GM19372 (cell line): ENCODE results near the gene COL5A2.

Experiments
- ATAC-seq: cut with Tn5 transposase; IDR thresholded peaks from one replicate; pipeline ENCODE4 v1.9.1; 2021; ENCODE audit warnings: mild to moderate bottlenecking, low read depth, moderate library complexity; ENCODE audit not compliant: unreplicated experiment

Gene COL5A2

DNA sequence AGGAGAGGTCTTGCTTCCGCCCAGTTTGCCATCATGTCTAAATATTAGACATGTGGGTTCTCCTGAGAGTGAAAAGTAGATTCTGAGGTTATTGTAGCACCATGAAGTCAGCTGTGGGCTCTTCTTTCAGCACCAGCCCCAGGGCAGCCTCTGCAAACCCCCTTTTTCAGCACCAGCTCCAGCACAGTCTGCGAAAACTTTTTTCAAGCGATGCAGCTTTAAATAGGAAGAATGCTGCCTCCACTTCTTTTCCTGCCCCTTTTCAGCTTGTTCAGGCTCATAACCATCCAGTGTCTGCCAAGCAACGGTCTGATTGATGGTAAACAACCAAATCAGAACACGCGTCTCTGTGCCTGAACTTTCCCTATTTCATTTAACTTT lies at the start of gene COL5A2:
Gene COL5A2, minus strand, starts transcription at position 192 of the 381 bp plus-strand sequence. Its CDS starts 157 bp downstream, at position 35.
- ATAC-seq = no peak

DNA sequence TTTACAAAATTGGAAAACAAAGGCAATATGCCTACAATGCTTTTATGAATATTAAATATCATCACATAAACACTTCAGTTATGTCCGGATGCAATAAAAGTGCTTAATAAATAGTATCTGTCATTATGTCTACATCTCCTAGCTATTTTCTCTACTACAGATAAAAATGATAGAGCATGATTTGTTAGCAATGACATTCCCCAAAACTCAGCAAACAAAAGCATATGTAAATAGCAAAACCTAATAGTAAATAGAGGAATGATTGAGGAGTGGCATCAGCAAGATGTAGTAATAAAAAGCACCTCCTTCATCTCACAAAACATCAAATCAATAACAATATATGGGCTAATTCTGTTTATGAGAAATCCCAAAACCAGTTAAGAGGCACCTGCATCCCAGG lies 46.5 kb upstream of the COL5A2 start:
- no peak for ATAC-seq

DNA sequence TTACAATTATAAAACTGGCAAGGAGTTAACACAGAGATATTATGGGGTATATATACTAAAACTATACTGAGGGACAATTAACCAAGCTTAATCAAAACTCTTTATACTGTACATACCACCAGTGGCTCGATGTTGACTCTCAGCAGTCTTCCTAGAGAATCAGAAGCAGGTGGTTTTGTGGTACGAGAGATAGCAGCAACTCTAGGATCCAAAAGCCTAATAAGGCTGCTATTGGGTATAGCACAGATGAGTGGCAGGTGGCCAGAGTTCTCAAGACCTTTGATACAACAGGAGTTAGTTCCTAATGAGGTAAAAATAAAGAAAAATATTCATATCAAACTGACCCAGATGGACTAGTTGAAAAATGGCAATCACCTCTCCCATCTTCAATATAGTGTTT lies 45.5 kb upstream of the COL5A2 start:
- no peak for ATAC-seq

DNA sequence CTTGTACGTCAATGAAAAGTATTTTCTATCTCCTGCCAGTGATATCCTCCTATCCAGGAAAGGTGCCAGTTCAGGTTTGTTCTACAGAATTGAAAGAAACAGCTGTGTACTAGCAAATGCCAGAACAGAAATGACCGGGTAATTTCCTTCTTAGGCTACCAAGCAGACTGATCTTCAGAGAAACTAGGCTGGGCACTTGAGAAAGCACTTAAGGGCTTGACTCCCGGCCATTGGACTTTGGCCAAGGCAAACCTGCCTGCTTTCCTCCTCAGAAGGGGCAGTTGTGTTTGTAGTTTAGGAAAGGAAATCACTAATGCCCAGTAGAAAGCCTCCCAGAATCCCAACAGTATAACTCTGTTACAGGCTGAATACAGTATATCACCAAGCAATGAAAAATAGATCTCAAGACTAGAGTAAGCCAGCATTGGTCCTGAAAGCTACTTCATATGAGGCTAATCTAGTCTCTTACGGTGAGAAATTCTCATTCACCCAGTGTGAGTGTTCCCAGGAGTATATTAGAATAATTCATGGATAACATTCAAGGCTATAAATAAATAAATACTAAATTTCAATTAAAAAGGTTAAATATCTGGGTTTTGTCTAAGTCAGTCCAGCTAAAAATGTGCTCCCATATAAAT lies 43.0 kb upstream of the COL5A2 start:
- ATAC-seq = no peak

DNA sequence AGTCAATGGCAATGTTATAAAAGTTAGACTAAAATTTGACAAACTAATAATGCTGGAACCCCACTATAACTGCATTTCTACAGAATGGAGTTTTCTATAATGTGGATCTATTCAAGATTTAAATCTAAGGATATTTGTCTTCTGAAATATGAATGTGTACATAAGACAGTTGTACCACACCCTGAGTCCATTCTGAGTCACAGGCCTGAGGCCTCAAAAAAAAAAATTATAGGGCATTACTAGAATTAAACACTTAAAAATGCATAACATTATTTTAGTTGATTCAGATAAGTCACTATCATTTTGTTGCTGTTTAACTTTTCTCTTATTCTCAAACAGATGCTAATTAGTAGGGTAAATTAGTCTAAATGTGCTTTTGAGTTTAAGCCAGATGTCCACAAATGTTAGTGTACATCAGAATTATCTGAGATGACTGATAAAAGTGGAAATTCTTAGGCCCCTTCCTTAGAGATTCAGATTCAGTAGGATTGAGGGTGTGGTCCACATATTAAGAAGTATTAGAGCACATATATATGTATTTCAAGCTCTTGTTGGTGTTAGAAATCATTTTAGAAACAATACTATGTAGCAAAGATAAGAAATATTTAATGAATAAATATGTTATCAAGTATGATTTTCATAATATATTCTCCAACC lies 42.4 kb upstream of the COL5A2 start:
- ATAC-seq = no peak

DNA sequence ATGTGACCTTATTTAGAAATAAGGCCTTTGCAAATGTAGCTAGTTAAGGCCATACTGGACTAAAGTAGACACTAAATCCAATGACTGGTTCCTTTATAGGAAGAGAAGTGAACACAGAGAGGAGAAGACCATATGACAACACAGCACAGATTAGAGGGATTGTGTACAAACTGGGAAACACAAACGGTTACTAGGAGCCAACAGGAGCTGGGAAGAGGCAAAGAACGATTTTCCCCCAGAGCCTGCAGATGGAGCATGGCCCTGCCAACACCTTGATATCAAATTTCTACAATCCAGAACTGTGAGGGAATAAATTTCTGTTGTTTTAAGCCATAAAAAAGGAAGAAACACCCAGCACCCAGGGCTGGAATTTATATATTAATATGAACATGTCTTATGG lies 38.7 kb upstream of the COL5A2 start:
- no peak for ATAC-seq

DNA sequence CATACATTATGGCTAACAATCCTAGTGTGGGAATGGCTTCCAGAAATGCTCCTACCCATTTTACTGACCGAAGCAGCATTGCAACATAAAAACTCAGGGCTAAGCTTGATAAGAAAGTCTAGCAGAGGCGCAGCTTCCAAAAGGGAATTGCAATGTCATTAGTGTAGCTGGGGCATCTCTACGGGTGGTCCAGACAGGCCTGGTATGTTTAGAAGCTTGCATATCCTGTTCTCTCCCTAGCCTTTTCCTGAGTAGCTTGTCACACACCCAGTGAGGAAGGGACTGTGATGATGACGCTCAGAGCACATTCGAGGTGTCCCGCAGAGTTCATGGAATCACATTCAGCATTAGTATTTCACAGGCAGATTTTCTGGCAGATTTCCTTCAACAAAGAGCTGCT lies 38.0 kb upstream of the COL5A2 start:
- ATAC-seq = no peak

DNA sequence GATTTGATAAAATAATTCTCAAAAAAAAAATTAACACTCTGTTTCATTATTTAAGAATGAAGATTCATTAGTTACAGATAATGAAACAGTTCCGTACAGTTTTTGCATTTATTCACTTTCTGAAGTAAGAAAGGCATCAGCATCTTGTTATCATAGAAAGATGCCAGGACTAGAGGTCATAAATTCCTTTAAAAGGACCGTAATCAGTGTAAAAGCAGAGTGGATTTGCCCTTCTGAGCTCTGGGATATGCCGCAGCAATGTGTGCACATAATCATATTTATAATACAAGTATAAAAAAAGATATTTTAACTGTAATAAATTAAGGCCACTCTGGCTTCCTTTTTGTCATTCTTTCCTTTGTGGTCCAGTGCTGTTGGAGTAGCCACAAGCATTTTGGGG lies 37.5 kb upstream of the COL5A2 start:
- ATAC-seq = no peak

DNA sequence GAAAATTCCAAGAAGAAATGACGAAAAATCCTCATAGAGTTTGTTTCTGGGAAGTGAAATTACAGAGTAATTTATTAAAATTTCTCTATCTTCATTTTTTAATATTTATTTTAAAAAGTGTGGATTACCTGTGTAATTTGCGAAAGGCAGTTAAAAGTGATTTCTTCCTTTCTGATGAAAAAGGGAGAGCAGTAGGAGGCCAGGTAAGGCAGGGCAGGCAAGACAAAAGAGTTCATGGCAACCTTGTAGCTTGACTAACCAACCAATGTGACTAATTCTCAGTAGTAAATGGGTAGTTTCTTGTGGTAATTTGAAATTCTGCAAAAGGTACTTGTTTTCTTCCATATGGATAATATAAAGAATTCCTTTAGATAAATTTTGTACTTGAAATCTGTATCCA lies 34.9 kb upstream of the COL5A2 start:
- no peak for ATAC-seq

DNA sequence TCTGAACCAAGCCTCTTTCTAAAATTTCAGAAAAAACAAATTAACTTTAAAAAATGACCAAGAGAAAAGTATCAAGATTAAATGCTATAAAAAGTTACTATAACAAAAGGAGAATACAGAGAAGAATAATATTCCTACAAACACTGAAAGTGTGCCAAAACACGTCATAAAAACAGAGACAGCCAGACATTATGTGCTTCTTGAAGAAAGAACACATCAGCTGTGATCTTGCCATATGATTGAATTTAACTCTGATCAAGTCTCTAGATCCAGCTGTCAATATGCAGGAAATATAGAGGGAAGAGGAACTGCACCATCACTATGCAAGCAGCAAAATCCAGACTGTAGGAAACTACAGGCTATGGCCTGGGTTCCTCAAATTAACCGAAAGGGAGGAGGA lies 33.7 kb upstream of the COL5A2 start:
- ATAC-seq = no peak

DNA sequence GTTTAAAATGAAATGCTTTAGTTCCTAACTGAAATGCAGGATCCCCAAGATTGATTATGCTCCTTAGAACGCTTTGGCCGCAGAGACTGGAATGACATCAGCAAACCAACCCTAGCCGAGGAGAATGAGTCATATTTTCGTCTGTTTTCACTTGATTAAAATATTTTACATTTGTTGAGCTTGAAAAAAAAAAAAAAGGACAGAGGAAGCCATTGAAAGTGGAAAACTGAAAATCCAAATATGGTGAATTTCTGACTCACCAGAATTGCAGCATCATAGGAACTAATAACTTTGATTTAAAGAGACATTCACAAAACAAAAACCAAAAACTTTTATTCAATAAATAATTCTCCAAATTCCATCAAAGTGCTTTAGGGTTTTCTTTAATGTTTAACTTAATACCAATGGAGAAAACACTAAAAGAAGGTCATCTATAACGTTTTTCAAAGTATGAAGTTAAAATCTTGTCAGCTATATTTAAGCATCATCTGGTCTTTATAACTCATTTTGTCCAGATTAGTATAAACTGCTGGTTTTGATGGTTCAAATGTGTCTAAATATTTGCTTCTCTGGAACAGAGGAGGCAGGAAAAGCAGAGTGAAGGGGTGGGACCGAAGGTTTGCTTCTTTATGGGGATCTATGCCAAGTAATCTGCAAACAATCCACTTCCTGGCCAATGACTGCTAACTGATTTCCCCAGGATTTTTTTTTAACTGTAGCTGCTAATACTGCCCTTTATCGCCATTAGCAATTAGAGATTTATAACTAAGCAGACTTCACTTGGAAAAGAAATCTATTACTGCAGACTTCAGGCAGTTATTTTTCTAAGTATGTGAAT lies 30.9 kb upstream of the COL5A2 start:
- ATAC-seq = no peak

DNA sequence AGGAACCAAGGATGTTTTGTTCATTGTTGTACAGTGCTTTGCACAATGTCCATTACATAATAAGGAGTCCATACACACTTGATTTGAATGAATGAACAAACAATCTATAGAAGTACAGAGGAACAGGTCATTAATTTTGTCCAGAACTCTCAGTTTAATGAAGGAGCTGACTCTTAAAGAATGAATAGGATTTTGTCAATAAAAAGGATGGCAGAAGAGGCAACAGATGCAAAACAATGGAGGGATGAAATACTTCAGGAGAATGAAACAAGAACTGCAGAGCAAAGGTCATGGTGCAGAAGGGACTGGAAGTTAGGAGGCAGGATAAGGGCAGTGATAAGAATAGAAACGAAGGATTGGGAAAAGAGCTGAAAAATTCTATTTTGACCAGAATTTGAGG lies 28.7 kb upstream of the COL5A2 start:
- ATAC-seq = no peak

DNA sequence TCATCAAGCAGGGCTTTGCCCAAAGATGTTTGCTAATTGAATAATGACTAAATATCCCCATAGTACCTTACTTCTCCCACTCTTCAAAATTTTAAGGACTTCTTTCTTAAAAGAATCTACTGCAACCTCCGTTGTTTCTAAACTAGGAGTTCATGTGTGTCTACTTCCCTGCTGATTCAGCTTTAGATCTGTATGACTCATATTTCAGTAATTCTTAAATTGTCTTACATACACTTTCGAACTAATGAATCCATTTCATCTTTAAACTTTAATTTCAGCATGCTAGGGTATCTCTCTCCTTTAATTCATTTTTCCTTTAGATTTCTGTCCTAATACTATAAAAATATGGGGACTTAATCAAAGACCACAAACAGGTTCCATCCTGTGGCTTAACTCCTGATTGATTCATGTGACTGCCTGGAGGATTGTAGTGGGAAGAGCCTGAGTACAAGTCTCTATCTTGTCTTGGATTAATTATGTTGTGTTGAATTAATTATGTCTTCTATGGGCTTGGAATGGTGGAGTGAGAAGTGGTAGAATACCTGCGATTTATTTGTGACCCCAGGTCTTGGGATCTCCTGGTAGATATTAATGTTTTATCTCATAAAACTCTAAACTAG lies 24.9 kb upstream of the COL5A2 start:
- no peak for ATAC-seq

DNA sequence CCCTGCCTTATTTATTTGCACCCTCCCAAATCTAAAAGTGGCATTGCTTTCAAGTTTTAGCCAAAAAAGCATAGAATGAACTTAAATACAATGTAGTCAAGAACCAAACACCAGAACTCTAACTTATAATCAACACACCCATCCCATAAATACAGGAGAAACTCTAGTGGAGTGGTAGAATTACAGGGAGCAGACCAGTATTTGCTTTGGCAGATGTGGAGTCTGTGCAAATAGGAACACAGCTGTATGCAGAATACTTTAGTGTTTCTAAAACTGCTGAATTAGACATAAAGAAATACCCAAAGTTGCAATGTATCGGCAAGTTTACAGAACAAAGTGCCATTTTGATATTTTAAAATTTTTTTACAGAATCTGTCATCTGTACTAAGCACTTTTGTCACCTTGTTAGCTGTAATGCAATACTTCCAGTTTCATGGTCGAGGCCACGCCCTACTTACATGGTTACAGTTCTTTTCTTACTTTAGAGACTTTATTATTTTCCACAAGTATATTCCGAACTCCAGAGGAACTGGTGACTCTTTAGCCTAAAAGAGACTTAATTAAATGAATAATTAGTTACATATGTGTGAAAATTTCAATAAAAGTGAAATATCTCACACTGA lies 23.7 kb upstream of the COL5A2 start:
- no peak for ATAC-seq

DNA sequence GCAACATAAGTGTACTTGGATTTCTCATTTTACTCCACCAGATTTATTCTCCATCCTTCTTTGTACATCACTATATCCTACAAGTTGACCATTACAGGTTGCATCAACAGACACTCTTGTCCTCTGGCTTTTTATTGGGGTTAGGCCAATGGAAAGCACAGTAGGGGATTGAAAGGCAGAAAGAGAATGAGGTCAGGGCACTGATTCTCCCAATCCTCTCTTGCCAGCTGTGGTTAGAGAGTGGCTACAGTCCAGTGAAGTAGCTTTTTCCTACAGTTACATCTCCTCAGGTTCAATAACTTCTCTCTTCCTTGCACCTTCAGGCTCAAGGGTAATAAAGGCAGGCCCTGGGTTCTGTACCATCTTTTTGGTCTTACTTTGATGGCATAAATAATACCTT lies 20.2 kb upstream of the COL5A2 start:
- ATAC-seq = no peak

DNA sequence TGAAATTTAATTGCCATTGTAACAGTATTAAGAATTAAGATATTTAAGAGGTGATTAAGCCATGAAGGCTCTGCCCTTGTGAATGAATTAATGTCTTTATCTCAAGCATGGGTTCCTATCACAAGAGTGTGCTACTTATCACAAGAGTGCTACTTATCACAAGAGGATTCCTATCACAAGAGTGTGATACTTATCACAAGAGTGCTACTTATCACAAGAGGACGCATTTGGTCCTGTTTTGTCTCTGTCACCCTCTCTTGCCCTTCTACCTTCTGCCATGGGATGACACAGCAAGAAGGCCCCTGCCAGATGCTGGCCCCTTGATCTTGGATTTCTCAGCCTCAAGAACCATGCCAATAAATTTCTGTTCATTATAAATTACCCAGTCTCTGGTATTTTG lies 13.2 kb upstream of the COL5A2 start:
- ATAC-seq = no peak

DNA sequence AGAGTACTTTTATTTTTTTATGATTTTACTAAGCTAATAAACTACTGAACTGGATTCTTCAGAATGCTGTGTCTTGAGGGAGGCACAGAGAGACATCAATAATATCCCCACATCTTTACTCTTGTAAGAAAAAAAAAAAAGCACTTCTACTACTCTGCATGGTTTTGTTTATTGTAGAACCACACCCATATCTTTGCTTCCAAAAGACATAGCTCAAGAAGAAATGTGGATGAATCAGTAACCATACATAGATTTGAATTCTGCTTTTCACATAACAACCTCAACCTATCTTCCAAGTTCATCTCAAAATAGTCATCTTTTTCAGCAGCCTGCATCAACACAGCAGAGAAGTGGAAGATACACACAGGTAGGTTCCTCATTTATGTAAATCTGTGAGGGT lies 12.2 kb upstream of the COL5A2 start:
- no peak for ATAC-seq

DNA sequence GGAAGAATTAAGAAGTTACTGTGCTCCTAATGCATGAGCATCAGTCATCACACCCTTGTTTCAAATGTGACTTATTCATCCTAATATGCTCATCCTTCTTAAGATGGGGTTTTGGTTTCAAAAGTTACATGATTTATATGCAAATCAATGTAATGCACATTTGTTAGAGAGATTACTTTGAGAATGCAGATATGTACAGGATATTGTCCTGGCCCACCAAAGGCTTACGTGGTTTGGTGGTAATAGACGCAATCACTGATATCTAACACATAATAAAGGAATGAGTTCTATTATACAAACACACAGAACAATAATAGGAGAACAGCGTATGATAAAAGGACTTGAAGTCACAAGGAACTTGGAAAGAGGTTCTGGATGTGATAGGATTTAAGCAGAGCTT lies 11.1 kb upstream of the COL5A2 start:
- no peak for ATAC-seq

DNA sequence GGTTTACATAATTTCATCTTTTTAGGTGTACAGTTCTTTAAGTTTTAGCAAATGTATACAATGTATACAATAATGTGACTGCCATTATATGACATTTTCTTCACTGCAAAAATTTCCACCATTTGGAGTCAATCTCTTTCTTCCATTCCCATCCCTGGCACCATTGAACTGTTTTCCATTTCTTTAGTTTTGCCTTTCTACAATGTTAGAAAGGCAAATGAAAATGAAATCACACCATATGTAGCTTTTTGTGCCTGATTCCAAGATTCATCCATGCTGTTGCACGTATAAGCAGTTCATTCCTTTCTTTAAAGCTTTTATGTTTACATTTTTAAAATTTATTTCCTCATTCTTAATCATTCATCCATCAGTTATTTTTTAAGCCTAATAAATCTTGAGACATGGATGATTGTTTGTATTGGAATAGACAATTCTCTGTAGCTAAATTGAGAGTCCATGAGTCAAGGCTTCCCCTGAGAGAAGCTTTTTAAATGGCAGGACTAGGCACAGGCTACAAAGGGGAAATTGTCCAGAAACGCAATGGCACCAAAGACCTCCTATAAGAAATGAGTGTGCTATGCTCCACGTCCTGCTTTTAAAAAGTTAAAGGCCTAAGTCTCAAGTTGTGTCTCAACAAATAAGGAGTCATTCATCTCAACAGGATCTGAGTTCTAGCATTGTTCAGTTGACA lies 8.7 kb upstream of the COL5A2 start:
- no peak for ATAC-seq

DNA sequence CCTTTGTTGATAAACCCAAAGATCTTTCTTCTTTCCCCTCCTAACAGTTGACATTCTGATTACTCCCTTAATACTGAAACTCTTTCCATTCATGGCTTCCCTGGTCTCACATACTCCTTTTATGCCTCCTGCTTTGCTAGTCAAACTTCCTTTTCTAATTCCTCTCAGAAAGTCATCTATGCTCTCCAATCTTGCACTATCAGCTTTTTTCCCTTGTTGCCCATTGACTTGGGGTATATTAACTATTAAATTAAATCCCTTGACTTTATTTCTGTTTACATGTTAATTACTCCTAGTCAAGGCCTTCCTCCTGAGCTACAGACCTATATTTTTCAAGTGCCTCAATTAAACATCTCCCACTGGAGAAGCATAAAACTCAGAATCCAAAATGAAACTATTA lies 3.6 kb upstream of the COL5A2 start:
- no peak for ATAC-seq
